ENCODE results near the gene FBLL1.
A peak's percentile ranks its signal among the peaks of the same experiment; 100 is the strongest.
"Not testable (repeated sequence)": the region's sequence is repeated elsewhere in the genome, so short reads cannot be mapped to it uniquely, and the experiment has no call there.

FBLL1 gene

GRCh38 chr5:168552146-168552545 is 23.0 kb downstream of the FBLL1 start:
- DNase-seq (ENCODE audit: low read depth, low spot score) = no peak

- no peak for DNase-seq (ENCODE audit: low read depth, low spot score)
Measured at GRCh38 chr5:168553377-168554130, 24.4 kb downstream of the FBLL1 start.

- no peak for DNase-seq (ENCODE audit: low read depth, low spot score)
Measured at GRCh38 chr5:168557389-168557788, 28.3 kb downstream of the FBLL1 start.

- DNase-seq (ENCODE audit: low read depth, low spot score) = no peak
Measured at GRCh38 chr5:168562279-168562678, 33.2 kb downstream of the FBLL1 start.

- DNase-seq (ENCODE audit: low read depth, low spot score) = no peak
Measured at GRCh38 chr5:168563959-168564358, 34.9 kb downstream of the FBLL1 start.

GRCh38 chr5:168568738-168569137 is 39.6 kb downstream of the FBLL1 start:
- no peak for DNase-seq (ENCODE audit: low read depth, low spot score)

- DNase-seq (ENCODE audit: low read depth, low spot score) = no peak
Measured at GRCh38 chr5:168570490-168571328, 41.6 kb downstream of the FBLL1 start.

GRCh38 chr5:168573663-168574062 is 44.6 kb downstream of the FBLL1 start:
- DNase-seq (ENCODE audit: low read depth, low spot score) = not testable (repeated sequence)

- not testable (repeated sequence) for DNase-seq (ENCODE audit: low read depth, low spot score)
Measured at GRCh38 chr5:168574156-168574555, 45.1 kb downstream of the FBLL1 start.

- no peak for DNase-seq (ENCODE audit: low read depth, low spot score)
Measured at GRCh38 chr5:168575391-168576372, 46.6 kb downstream of the FBLL1 start.

GRCh38 chr5:168578006-168578405 is 48.9 kb downstream of the FBLL1 start:
- DNase-seq (ENCODE audit: low read depth, low spot score) = no peak

- no peak for DNase-seq (ENCODE audit: low read depth, low spot score)
Measured at GRCh38 chr5:168578538-168579487, 49.7 kb downstream of the FBLL1 start, which contains the start of gene PANK3. TSS of gene PANK3 (minus strand) at chr5:168579368. CDS start at chr5:168579283, 85 bp downstream.

- peak; percentile 93 for DNase-seq (ENCODE audit: low read depth, low spot score)
Measured at GRCh38 chr5:168579488-168580226, 50.6 kb downstream of the FBLL1 start.

GRCh38 chr5:168580227-168580508 is 51.1 kb downstream of the FBLL1 start:
- no peak for DNase-seq (ENCODE audit: low read depth, low spot score)
